Testis (tissue), 3 donors: Measurements from ENCODE around the gene MAP7D1. TPM values are rescaled to one million over a fixed set of nuclear protein-coding genes. Genes with fewer than 3 reads are reported as not detected.

Source experiments
- DNase-seq: peaks from one replicate; pipeline ENCODE4 v3.0.0-alpha.2; 2019
- H3K27ac ChIP-seq, 2 donors: fragments of 200-600 bp; sonication (generic); one replicate each; pipeline ENCODE4 v1.5.1; 2019
- H3K27me3 ChIP-seq: fragments of 200-600 bp; sonication (generic); one replicate; pipeline ENCODE4 v1.5.1; 2019
- H3K36me3 ChIP-seq: fragments of 200-600 bp; sonication (generic); one replicate; pipeline ENCODE4 v1.5.1; 2017; ENCODE audit warnings: low read depth; ENCODE audit errors: missing control alignments
- H3K4me1 ChIP-seq: fragments of 200-600 bp; sonication (generic); one replicate; pipeline ENCODE4 v1.5.1; 2019
- H3K4me3 ChIP-seq, 2 donors: fragments of 200-600 bp; sonication (generic); one replicate each; pipeline ENCODE4 v1.5.1; 2017 to 2019
- H3K9me3 ChIP-seq: fragments of 200-600 bp; sonication (generic); one replicate; pipeline ENCODE4 v1.5.1; 2017
- CTCF ChIP-seq, 3 experiments: fragments of 450-650 bp in 2 of 3; fragments of 200-600 bp in 1 of 3; sonication (generic) in 1 of 3; IDR thresholded peaks; one replicate each; pipeline ENCODE4 v1.5.1; 2016 to 2019; ENCODE audit warnings: antibody characterized with exemption in 3 of 3, mild to moderate bottlenecking in 2 of 3, moderate library complexity in 1 of 3
- POLR2A ChIP-seq: fragments of 450-650 bp; IDR thresholded peaks from one replicate; pipeline ENCODE4 v1.6.1; 2017; ENCODE audit warnings: antibody characterized with exemption, mild to moderate bottlenecking, moderate library complexity
- WGBS, 2 donors: methylation state at CpG; one replicate each; pipeline ENCODE4 v1.1.5; 2018; 5-methylcytosine and 5-hydroxymethylcytosine counted together
- intact Hi-C: fragments of 100-400 bp; cut with DNase I; formaldehyde crosslinking; loops from one replicate; pipeline ENCODE4 v1.15.1; 2023; ENCODE audit warnings: low total_unique reads
- polyA plus RNA-seq: library from polyadenylated mRNA; stranded (reverse); fragments of 350-450 nt; fragmentation: Illumina TruSeq; extraction: RNeasy Lipid Tissue Mini Kit (QIAGEN cat#74804); gene quantifications from one replicate; pipeline ENCODE4 v1.2.3, GENCODE V29; 2014; ENCODE audit warnings: low read depth, low replicate concordance; ENCODE audit not compliant: insufficient read depth
- total RNA-seq, 2 donors: library from RNA; depleted of rRNA; stranded (reverse); fragments of >200 nt; gene quantifications; one replicate each; pipeline ENCODE4 v1.2.3, GENCODE V29; 2016

Gene MAP7D1
- total and polyA plus RNA-seq, 3 donors from 2014 or later = 45.4 to 59.6 (median 50.2) TPM

- 25 to 26% methylated on average over 1 of the region's 1 CpG for WGBS, 2 donors
- no peak for DNase-seq
- intact Hi-C loops = no loop called here
- no peak overlapping the region for H3K27ac ChIP-seq
- H3K4me1 ChIP-seq = peaks cover 15% of the 10 kb centered on the region
- TF ChIP-seq CTCF (IDR thresholded peaks at IDR 0.05) (no peak), POLR2A (no peak)
- no peak overlapping the region for H3K4me3 ChIP-seq
- H3K36me3 ChIP-seq = no peaks in the 10 kb centered on the region
- no peaks in the 10 kb centered on the region for H3K27me3 ChIP-seq
- H3K9me3 ChIP-seq = no peaks in the 10 kb centered on the region
Measured at GRCh38 chr1:36142121-36142520, 13.8 kb upstream of the MAP7D1 start.

DNA sequence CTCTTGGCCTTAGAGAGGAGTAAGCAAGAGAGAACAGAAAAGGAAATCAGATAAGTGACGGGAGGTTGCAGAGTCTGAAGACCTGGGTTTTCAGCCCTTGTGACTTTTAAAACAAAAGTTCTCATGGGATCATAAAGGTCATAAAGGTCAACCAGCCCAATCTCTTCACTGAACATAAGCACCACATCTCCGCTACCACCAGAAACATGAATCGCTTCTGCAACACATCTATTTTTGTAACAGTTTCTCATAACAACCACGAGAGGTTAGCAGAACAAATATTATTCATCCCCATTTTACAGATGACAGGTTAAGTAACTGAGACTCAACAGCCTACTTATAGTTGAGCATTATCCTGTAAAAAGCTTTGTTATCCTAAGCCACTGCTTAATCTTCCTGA, 12.5 kb upstream of the MAP7D1 start:
- Histone ChIP-seq H3K9me3 (no peaks in the 10 kb centered on the region), H3K4me1 (peaks cover 15% of the 10 kb centered on the region), H3K27me3 (no peaks in the 10 kb centered on the region), H3K36me3 (no peaks in the 10 kb centered on the region), H3K27ac (no peak overlapping the region), H3K4me3 (no peak overlapping the region)
- TF ChIP-seq CTCF (IDR thresholded peaks at IDR 0.05) = no peak
- TF ChIP-seq POLR2A = no peak
- no peak for DNase-seq
- 81 to 87% methylated on average over 4 of the region's 4 CpGs for WGBS, 2 donors
- intact Hi-C loops = no loop called here

GRCh38 chr1:36144413-36144812, 11.5 kb upstream of the MAP7D1 start:
- intact Hi-C loops = no loop called here
- Histone ChIP-seq H3K4me3 (no peak overlapping the region), H3K9me3 (no peaks in the 10 kb centered on the region), H3K27me3 (no peaks in the 10 kb centered on the region), H3K4me1 (peaks cover 15% of the 10 kb centered on the region), H3K36me3 (no peaks in the 10 kb centered on the region), H3K27ac (no peak overlapping the region)
- TF ChIP-seq CTCF (IDR thresholded peaks at IDR 0.05) (no peak), POLR2A (no peak)
- DNase-seq = no peak
- 82 to 92% methylated on average over 2 of the region's 2 CpGs for WGBS, 2 donors

- no peak for DNase-seq
- no peaks in the 10 kb centered on the region for H3K36me3 ChIP-seq
- H3K27ac ChIP-seq = peak overlapping the region; percentile 87 to 94
- H3K4me3 ChIP-seq = peak overlapping the region; percentile 90 to 95
- no peaks in the 10 kb centered on the region for H3K9me3 ChIP-seq
- H3K27me3 ChIP-seq = no peaks in the 10 kb centered on the region
- TF ChIP-seq POLR2A (no peak), CTCF (IDR thresholded peaks at IDR 0.05) (no peak)
- 0% methylated on average over 16 of the region's 16 CpGs for WGBS, 2 donors
- H3K4me1 ChIP-seq = peaks cover 32% of the 10 kb centered on the region
- intact Hi-C loops = no loop called here
Measured at GRCh38 chr1:36148821-36149236, 7.1 kb upstream of the MAP7D1 start.

GRCh38 chr1:36149237-36149972, 6.6 kb upstream of the MAP7D1 start, which contains the start of gene TRAPPC3:
Gene TRAPPC3 (minus strand): TSS chr1:36149486. CDS start chr1:36149378, 108 bp downstream.
- intact Hi-C loops = no loop called here
- Histone ChIP-seq H3K27me3 (no peaks in the 10 kb centered on the region), H3K4me1 (peaks cover 32% of the 10 kb centered on the region), H3K27ac (peak within 1 kb of the TSS; percentile 87 to 94), H3K4me3 (peak within 1 kb of the TSS; percentile 90 to 95), H3K36me3 (no peaks in the 10 kb centered on the region), H3K9me3 (no peaks in the 10 kb centered on the region)
- WGBS, 2 donors = 0 to 1% methylated on average over 20 to 62 of the region's 62 CpGs
- DNase-seq = peak; percentile 100
- peak; percentile 78 for TF ChIP-seq POLR2A
- TF ChIP-seq CTCF (IDR thresholded peaks at IDR 0.05) = peak; percentile 86 to 99 (median 95)
